ENCODE data around the gene FOXB1. TPM values are rescaled to one million over a fixed set of nuclear protein-coding genes. Genes with fewer than 3 reads are reported as not detected.

Gene FOXB1
- total RNA-seq, 1 donor from 2014 or later: not detected

GRCh38 chr15:60049948-60050347, 45.8 kb downstream of the FOXB1 start:
- no peaks in the 10 kb centered on the region for H3K36me3 ChIP-seq
- intact Hi-C loops (cut with DNase I): no loop called here
- ATAC-seq (no peak), DNase-seq (no peak)
- no peaks in the 10 kb centered on the region for H3K27me3 ChIP-seq
- no peak for TF ChIP-seq CTCF (IDR thresholded peaks at IDR 0.05)
- H3K4me1 ChIP-seq: no peaks in the 10 kb centered on the region
- H3K4me3 ChIP-seq: no peak overlapping the region
- no peak overlapping the region for H3K27ac ChIP-seq
- H3K9me3 ChIP-seq: peaks cover 4% of the 10 kb centered on the region

- Histone ChIP-seq H3K4me1 (no peaks in the 10 kb centered on the region), H3K36me3 (no peaks in the 10 kb centered on the region), H3K27ac (no peak overlapping the region), H3K4me3 (no peak overlapping the region), H3K27me3 (no peaks in the 10 kb centered on the region), H3K9me3 (peaks cover 4% of the 10 kb centered on the region)
- DNase-seq: no peak
- no peak for TF ChIP-seq CTCF (IDR thresholded peaks at IDR 0.05)
- no peak for ATAC-seq
- intact Hi-C loops (cut with DNase I): no loop called here
These were observed 48.7 kb downstream of the FOXB1 start for GRCh38 chr15:60052796-60053195.

- no peak overlapping the region for H3K4me3 ChIP-seq
- TF ChIP-seq CTCF (IDR thresholded peaks at IDR 0.05): no peak
- intact Hi-C loops (cut with DNase I): no loop called here
These were observed 50.4 kb downstream of the FOXB1 start for GRCh38 chr15:60054472-60054871.

More at GRCh38 chr15:60054472-60054871, 50.4 kb downstream of the FOXB1 start:
- no peaks in the 10 kb centered on the region for H3K27me3 ChIP-seq
- ATAC-seq (no peak), DNase-seq (no peak)
- no peaks in the 10 kb centered on the region for H3K36me3 ChIP-seq
- H3K9me3 ChIP-seq: peaks cover 4% of the 10 kb centered on the region
- no peaks in the 10 kb centered on the region for H3K4me1 ChIP-seq
- H3K27ac ChIP-seq: no peak overlapping the region

Measured in upper lobe of right lung (tissue), 1 donor.